Uterus (tissue), 4 donors: ENCODE data around the gene NPAT. TPM values are rescaled to one million over a fixed set of nuclear protein-coding genes. Genes with fewer than 3 reads are reported as not detected.

Experiments
- DNase-seq, 2 donors: peaks; one replicate each; pipeline ENCODE4 v3.0.0-alpha.2; 2019 to 2020
- H3K27ac ChIP-seq, 2 donors: fragments of 200-600 bp; sonication (generic); 1 replicate in 1 of 2; 2 replicates in 1 of 2; pipeline ENCODE4 v1.5.1; 2016 to 2018
- H3K27me3 ChIP-seq, 2 donors: fragments of 200-600 bp; sonication (generic); one replicate each; pipeline ENCODE4 v1.5.1; 2018 to 2019; ENCODE audit warnings: control low read depth in 1 of 2
- H3K36me3 ChIP-seq, 2 donors: fragments of 200-600 bp; sonication (generic); one replicate each; pipeline ENCODE4 v1.5.1; 2019; ENCODE audit warnings: control low read depth in 1 of 2
- H3K4me1 ChIP-seq, 2 donors: fragments of 200-600 bp; sonication (generic); one replicate each; pipeline ENCODE4 v1.5.1; 2018 to 2019; ENCODE audit warnings: control low read depth in 1 of 2
- H3K4me3 ChIP-seq, 2 donors: fragments of 200-600 bp; sonication (generic); 1 replicate in 1 of 2; 2 replicates in 1 of 2; pipeline ENCODE4 v1.5.1; 2018 to 2019; ENCODE audit warnings: mild to moderate bottlenecking in 1 of 2
- H3K9me3 ChIP-seq, 2 donors: fragments of 200-600 bp; sonication (generic); one replicate each; pipeline ENCODE4 v1.5.1; 2019; ENCODE audit warnings: control low read depth in 1 of 2
- POLR2A ChIP-seq, 2 donors: fragments of 450-650 bp; IDR thresholded peaks; one replicate each; pipeline ENCODE4 v1.6.1; 2016; ENCODE audit warnings: antibody characterized with exemption in 2 of 2, mild to moderate bottlenecking in 1 of 2, moderate library complexity in 1 of 2
- intact Hi-C: fragments of 100-400 bp; cut with DNase I; formaldehyde crosslinking; loops from one replicate; pipeline ENCODE4 v1.15.1; 2023; ENCODE audit warnings: low total_unique reads
- total RNA-seq, 4 donors: library from RNA; depleted of rRNA in 3 of 4; stranded (reverse); fragments of >200 nt in 3 of 4; gene quantifications; one replicate each; pipeline versions ENCODE4 v1.1.0 to v1.2.4, GENCODE V29; 2014 to 2023
- TF ChIP-seq, protein P1 (sequence below), 4 experiments: fragments of 200-600 bp in 2 of 4; fragments of 450-650 bp in 2 of 4; sonication (generic) in 2 of 4; IDR thresholded peaks; one replicate each; pipeline ENCODE4 v1.5.1; 2016 to 2019; ENCODE audit warnings: antibody characterized with exemption in 4 of 4, mild to moderate bottlenecking in 2 of 4, moderate library complexity in 1 of 4
- donor health status: DM: yes; HTN: yes; CAD: no.

NPAT gene
- total RNA-seq, 4 donors from 2014 or later: 14.7 to 28.9 (median 21.3) TPM

DNA sequence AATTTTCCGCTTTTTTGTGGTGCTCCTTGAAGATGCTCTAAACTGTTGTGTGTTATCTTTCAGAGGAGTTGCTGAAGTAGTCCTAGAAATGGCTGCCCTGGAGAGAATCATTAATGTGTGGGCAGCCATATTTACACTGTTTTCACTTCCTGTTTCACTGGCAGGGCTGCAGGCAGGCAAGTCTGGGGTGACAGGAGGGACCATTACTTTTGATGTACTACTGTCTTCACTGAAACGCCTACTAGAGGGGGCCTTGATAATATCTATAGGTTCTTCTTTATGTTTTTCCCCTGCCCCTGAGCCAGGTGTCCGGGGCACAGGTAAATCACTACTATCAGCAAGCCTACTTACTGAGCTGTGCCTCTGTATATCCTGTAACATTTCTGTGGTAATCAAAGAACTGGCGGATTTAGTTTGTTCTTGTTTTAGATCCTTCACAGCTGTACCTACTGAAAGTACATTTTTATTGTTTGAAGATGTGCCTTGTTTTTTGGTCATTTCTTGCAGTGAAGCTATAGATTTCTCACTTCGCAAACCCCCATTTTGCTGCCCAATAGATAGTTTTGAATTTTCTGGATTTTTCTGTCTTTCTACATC lies 61.4 kb downstream of the NPAT start:
- DNase-seq: no peak
- intact Hi-C loops: no loop called here
- Histone ChIP-seq H3K27me3 (no peaks in the 10 kb centered on the region), H3K9me3 (no peaks in the 10 kb centered on the region), H3K36me3 (no peaks in the 10 kb centered on the region), H3K4me1 (no peaks in the 10 kb centered on the region), H3K27ac (no peak overlapping the region), H3K4me3 (no peak overlapping the region)
- no peak for TF ChIP-seq POLR2A (IDR thresholded peaks at IDR 0.05)
- TF ChIP-seq, protein P1, sequence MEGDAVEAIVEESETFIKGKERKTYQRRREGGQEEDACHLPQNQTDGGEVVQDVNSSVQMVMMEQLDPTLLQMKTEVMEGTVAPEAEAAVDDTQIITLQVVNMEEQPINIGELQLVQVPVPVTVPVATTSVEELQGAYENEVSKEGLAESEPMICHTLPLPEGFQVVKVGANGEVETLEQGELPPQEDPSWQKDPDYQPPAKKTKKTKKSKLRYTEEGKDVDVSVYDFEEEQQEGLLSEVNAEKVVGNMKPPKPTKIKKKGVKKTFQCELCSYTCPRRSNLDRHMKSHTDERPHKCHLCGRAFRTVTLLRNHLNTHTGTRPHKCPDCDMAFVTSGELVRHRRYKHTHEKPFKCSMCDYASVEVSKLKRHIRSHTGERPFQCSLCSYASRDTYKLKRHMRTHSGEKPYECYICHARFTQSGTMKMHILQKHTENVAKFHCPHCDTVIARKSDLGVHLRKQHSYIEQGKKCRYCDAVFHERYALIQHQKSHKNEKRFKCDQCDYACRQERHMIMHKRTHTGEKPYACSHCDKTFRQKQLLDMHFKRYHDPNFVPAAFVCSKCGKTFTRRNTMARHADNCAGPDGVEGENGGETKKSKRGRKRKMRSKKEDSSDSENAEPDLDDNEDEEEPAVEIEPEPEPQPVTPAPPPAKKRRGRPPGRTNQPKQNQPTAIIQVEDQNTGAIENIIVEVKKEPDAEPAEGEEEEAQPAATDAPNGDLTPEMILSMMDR (IDR thresholded peaks at IDR 0.05): no peak

DNA sequence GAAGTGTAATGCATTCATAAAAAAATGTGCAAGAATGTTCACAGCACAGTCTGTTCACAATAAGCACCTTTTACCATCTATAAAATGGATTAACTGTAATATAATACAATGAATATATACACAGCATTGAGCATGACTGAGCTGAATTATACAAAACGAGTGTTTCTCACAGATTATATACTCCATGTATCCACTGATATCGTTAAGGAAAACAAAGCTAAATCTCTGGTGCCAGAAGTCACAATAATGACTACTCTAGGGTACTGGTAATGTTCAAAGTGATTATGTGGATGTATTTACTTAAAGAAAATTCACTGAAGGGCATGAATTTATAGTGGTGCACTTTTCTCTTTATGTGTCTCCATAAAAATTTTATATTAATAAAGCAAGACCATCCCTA lies 67.8 kb downstream of the NPAT start:
- no peak overlapping the region for H3K4me3 ChIP-seq
- intact Hi-C loops: no loop called here
- H3K27ac ChIP-seq: no peak overlapping the region
- H3K36me3 ChIP-seq: no peaks in the 10 kb centered on the region
- H3K4me1 ChIP-seq: no peaks in the 10 kb centered on the region
- TF ChIP-seq, protein P1 (IDR thresholded peaks at IDR 0.05): no peak
- no peak for TF ChIP-seq POLR2A (IDR thresholded peaks at IDR 0.05)
- DNase-seq: no peak
- no peaks in the 10 kb centered on the region for H3K9me3 ChIP-seq
- H3K27me3 ChIP-seq: no peaks in the 10 kb centered on the region

GRCh38 chr11:108148556-108148955 lies 73.9 kb downstream of the NPAT start:
- H3K27ac ChIP-seq: no peak overlapping the region
- H3K4me1 ChIP-seq: no peaks in the 10 kb centered on the region
- intact Hi-C loops: no loop called here
- H3K9me3 ChIP-seq: no peaks in the 10 kb centered on the region
- H3K36me3 ChIP-seq: no peaks in the 10 kb centered on the region
- no peak for TF ChIP-seq POLR2A (IDR thresholded peaks at IDR 0.05)
- TF ChIP-seq, protein P1 (IDR thresholded peaks at IDR 0.05): no peak
- H3K4me3 ChIP-seq: no peak overlapping the region
- H3K27me3 ChIP-seq: no peaks in the 10 kb centered on the region
- DNase-seq: no peak

- no peak for TF ChIP-seq POLR2A (IDR thresholded peaks at IDR 0.05)
- TF ChIP-seq, protein P1 (IDR thresholded peaks at IDR 0.05): no peak
- Histone ChIP-seq H3K27ac (no peak overlapping the region), H3K36me3 (no peaks in the 10 kb centered on the region), H3K4me3 (no peak overlapping the region), H3K27me3 (no peaks in the 10 kb centered on the region), H3K9me3 (no peaks in the 10 kb centered on the region), H3K4me1 (no peaks in the 10 kb centered on the region)
- no peak for DNase-seq
- intact Hi-C loops: no loop called here
Observed at GRCh38 chr11:108147150-108147549, 75.3 kb downstream of the NPAT start.

- no peak for DNase-seq
- Histone ChIP-seq H3K4me1 (no peaks in the 10 kb centered on the region), H3K27me3 (no peaks in the 10 kb centered on the region), H3K36me3 (no peaks in the 10 kb centered on the region), H3K4me3 (no peak overlapping the region), H3K27ac (no peak overlapping the region), H3K9me3 (no peaks in the 10 kb centered on the region)
- intact Hi-C loops: no loop called here
- TF ChIP-seq POLR2A (IDR thresholded peaks at IDR 0.05): no peak
- TF ChIP-seq, protein P1 (IDR thresholded peaks at IDR 0.05): no peak
Observed at GRCh38 chr11:108144615-108145014, 77.8 kb downstream of the NPAT start.
